ENCODE results near the gene KANK2. TPM values are rescaled to one million over a fixed set of nuclear protein-coding genes. Genes with fewer than 3 reads are reported as not detected.

KANK2 gene
- total RNA-seq, 1 experiment from 2014 or later, result 35.1 TPM

DNA sequence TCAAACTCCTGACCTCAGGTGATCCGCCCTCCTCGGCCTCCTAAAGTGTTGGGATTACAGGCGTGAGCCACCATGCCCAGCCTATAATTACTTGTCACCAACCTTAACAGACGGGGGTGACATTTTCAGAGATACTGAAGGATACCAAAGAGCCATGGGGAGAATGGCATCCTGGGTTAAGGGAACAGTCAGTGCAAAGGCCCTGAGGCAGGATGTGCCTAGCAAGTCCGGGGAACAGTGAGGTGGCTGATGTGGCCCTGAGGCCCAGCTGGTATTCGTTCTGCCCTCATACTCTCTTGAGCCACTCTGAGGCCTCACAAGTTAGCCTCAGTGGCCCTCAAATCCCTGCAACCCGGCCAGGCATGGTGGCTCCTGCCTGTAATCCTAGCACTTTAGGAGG, 27.1 kb upstream of the KANK2 start:
- TF ChIP-seq ZNF396 (CRISPR knock-in tag; IDR thresholded peaks at IDR 0.05; ENCODE audit: borderline replicate concordance), result no peak
- Mint-ChIP-seq H3K27me3 (ENCODE audit: low read depth) (no peaks in the 10 kb centered on the region), H3K27ac (no peak overlapping the region), H3K36me3 (peaks cover 41% of the 10 kb centered on the region), H3K4me1 (peaks cover 3% of the 10 kb centered on the region; the same call in 1 of the 2 replicates), H3K9me3 (peaks cover 19% of the 10 kb centered on the region), H3K4me3 (no peak overlapping the region)
- CTCF ChIA-PET, result no interaction called here
- DNase-seq (ENCODE audit: low spot score) (no peak), ATAC-seq (no peak)
- POLR2A ChIA-PET, result no interaction called here

DNA sequence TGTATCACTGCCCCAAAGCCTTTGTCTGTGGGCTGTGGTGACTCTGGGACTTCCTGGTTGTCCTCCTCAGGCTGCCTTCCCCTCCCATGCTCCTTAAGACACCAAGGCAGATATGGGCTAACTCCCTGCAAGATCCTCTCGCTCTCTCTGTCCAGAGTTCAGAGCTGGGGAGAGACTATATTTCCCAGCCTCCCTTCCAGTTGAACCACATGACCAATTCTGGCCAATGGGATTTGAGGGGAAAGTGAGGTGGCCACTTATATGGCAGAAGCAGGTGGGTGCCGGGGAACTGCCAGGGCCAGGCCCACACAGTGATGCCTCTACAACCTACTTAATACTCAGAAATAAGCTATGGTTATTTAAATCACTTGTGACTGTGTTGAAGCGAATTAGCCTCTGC, 25.9 kb upstream of the KANK2 start:
- POLR2A ChIA-PET, result no interaction called here
- no peak for DNase-seq (ENCODE audit: low spot score)
- Mint-ChIP-seq H3K9me3 (peaks cover 19% of the 10 kb centered on the region), H3K27ac (no peak overlapping the region), H3K4me1 (peaks cover 3% of the 10 kb centered on the region; the same call in 1 of the 2 replicates), H3K27me3 (ENCODE audit: low read depth) (no peaks in the 10 kb centered on the region), H3K4me3 (no peak overlapping the region), H3K36me3 (peaks cover 41% of the 10 kb centered on the region)
- ATAC-seq, result no peak
- TF ChIP-seq, protein P1, sequence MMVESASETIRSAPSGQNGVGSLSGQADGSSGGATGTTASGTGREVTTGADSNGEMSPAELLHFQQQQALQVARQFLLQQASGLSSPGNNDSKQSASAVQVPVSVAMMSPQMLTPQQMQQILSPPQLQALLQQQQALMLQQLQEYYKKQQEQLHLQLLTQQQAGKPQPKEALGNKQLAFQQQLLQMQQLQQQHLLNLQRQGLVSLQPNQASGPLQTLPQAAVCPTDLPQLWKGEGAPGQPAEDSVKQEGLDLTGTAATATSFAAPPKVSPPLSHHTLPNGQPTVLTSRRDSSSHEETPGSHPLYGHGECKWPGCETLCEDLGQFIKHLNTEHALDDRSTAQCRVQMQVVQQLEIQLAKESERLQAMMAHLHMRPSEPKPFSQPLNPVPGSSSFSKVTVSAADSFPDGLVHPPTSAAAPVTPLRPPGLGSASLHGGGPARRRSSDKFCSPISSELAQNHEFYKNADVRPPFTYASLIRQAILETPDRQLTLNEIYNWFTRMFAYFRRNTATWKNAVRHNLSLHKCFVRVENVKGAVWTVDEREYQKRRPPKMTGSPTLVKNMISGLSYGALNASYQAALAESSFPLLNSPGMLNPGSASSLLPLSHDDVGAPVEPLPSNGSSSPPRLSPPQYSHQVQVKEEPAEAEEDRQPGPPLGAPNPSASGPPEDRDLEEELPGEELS (CRISPR knock-in tag; IDR thresholded peaks at IDR 0.05), result no peak
- TF ChIP-seq, protein P2, sequence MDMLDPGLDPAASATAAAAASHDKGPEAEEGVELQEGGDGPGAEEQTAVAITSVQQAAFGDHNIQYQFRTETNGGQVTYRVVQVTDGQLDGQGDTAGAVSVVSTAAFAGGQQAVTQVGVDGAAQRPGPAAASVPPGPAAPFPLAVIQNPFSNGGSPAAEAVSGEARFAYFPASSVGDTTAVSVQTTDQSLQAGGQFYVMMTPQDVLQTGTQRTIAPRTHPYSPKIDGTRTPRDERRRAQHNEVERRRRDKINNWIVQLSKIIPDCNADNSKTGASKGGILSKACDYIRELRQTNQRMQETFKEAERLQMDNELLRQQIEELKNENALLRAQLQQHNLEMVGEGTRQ (CRISPR knock-in tag; IDR thresholded peaks at IDR 0.05), result peak; percentile 76
- TF ChIP-seq, protein P3, sequence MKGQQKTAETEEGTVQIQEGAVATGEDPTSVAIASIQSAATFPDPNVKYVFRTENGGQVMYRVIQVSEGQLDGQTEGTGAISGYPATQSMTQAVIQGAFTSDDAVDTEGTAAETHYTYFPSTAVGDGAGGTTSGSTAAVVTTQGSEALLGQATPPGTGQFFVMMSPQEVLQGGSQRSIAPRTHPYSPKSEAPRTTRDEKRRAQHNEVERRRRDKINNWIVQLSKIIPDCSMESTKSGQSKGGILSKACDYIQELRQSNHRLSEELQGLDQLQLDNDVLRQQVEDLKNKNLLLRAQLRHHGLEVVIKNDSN (CRISPR knock-in tag; IDR thresholded peaks at IDR 0.05), result peak; percentile 53; the same call in 1 of the 2 replicates
- TF ChIP-seq NFYB (CRISPR knock-in tag; conservative IDR thresholded peaks at IDR 0.05; ENCODE audit: low read depth), result peak; percentile 83
- CTCF ChIA-PET, result interaction anchor here (0.5 kb wide), 1 partner anchor 57 kb away, joined by 4 read pairs; no protein-coding TSS in a partner anchor

DNA sequence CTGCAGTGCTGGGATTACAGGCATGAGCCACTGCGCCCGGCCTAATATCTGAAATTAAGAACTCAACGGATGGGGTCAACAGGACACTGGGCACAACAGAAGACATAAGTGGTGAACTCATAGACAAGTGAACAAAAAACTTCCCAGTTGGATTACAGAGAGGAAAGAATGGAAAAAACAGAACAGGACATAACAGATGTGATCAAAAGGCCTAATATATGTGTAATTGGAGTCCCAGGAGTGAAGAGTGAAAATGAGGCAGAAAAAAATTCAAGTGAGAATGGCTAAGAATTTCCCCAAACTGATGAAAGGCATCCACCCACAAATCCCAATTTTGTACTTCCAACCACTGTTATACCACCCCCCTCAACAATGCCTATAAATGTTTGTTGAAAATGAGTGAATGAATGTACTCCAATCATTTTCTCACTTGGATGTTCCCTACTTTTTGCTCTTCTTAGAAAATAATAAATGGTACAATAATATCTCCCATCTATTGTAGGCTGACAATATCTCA, 23.8 kb upstream of the KANK2 start:
- H3K36me3 Mint-ChIP-seq, result peaks cover 42% of the 10 kb centered on the region
- POLR2A ChIA-PET, result no interaction called here
- CTCF ChIA-PET, result no interaction called here

DNA sequence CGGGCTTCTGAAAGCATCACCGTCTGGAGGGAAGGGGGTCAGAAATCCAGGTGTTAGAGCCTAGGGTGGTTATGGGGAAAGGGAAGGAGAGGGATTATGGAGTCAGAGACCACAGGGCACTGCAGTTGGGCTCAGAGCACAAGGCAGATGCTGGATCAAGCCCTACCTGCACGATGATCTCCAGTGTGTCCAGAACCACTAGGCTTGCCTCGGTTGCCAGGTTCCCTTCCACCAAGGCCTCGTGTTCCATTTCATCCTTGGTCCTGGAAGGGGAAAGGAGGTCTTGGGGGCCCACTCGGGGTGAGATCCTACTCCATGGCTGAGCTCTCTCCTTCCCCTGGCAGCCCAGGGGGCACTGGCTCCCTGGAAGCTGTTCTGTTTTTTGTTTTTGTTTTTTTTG, 17.0 kb upstream of the KANK2 start:
- H3K9me3 Mint-ChIP-seq, result peaks cover 3% of the 10 kb centered on the region; the same call in 1 of the 2 replicates
- DNase-seq (ENCODE audit: low spot score), result no peak
- H3K27ac Mint-ChIP-seq, result no peak overlapping the region
- H3K36me3 Mint-ChIP-seq, result peaks cover 30% of the 10 kb centered on the region
- no peak for ATAC-seq
- CTCF ChIA-PET, result no interaction called here
- no peak for TF ChIP-seq HMGA2 (CRISPR knock-in tag; IDR thresholded peaks at IDR 0.05)
- no peak for TF ChIP-seq RELA (CRISPR knock-in tag; IDR thresholded peaks at IDR 0.05; ENCODE audit: borderline replicate concordance)
- TF ChIP-seq, protein P4, sequence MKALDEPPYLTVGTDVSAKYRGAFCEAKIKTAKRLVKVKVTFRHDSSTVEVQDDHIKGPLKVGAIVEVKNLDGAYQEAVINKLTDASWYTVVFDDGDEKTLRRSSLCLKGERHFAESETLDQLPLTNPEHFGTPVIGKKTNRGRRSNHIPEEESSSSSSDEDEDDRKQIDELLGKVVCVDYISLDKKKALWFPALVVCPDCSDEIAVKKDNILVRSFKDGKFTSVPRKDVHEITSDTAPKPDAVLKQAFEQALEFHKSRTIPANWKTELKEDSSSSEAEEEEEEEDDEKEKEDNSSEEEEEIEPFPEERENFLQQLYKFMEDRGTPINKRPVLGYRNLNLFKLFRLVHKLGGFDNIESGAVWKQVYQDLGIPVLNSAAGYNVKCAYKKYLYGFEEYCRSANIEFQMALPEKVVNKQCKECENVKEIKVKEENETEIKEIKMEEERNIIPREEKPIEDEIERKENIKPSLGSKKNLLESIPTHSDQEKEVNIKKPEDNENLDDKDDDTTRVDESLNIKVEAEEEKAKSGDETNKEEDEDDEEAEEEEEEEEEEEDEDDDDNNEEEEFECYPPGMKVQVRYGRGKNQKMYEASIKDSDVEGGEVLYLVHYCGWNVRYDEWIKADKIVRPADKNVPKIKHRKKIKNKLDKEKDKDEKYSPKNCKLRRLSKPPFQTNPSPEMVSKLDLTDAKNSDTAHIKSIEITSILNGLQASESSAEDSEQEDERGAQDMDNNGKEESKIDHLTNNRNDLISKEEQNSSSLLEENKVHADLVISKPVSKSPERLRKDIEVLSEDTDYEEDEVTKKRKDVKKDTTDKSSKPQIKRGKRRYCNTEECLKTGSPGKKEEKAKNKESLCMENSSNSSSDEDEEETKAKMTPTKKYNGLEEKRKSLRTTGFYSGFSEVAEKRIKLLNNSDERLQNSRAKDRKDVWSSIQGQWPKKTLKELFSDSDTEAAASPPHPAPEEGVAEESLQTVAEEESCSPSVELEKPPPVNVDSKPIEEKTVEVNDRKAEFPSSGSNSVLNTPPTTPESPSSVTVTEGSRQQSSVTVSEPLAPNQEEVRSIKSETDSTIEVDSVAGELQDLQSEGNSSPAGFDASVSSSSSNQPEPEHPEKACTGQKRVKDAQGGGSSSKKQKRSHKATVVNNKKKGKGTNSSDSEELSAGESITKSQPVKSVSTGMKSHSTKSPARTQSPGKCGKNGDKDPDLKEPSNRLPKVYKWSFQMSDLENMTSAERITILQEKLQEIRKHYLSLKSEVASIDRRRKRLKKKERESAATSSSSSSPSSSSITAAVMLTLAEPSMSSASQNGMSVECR (CRISPR knock-in tag; IDR thresholded peaks at IDR 0.05; ENCODE audit: borderline replicate concordance), result no peak
- no peak for TF ChIP-seq FOXP1 (CRISPR knock-in tag; IDR thresholded peaks at IDR 0.05; ENCODE audit: borderline replicate concordance)
- TF ChIP-seq, protein P5, sequence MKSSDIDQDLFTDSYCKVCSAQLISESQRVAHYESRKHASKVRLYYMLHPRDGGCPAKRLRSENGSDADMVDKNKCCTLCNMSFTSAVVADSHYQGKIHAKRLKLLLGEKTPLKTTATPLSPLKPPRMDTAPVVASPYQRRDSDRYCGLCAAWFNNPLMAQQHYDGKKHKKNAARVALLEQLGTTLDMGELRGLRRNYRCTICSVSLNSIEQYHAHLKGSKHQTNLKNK (CRISPR knock-in tag; IDR thresholded peaks at IDR 0.05), result no peak
- TF ChIP-seq OVOL2 (CRISPR knock-in tag; IDR thresholded peaks at IDR 0.05; ENCODE audit: borderline replicate concordance), result no peak
- TF ChIP-seq IRF2 (CRISPR knock-in tag; IDR thresholded peaks at IDR 0.05; ENCODE audit: borderline replicate concordance, low read depth), result no peak
- no peak for TF ChIP-seq PRRX2 (CRISPR knock-in tag; IDR thresholded peaks at IDR 0.05)
- TF ChIP-seq EMX1 (CRISPR knock-in tag; IDR thresholded peaks at IDR 0.05), result no peak
- no peak for TF ChIP-seq NFE2L1 (CRISPR knock-in tag; IDR thresholded peaks at IDR 0.05)
- TF ChIP-seq ZNF263 (CRISPR knock-in tag; IDR thresholded peaks at IDR 0.05; ENCODE audit: low read depth), result no peak
- POLR2A ChIA-PET, result interaction anchor here (0.7 kb wide), 1 partner anchor 207 kb away, joined by 5 read pairs; no protein-coding TSS in a partner anchor
- no peak overlapping the region for H3K4me3 Mint-ChIP-seq
- H3K4me1 Mint-ChIP-seq, result no peaks in the 10 kb centered on the region
- no peaks in the 10 kb centered on the region for H3K27me3 Mint-ChIP-seq (ENCODE audit: low read depth)

More for the DNA sequence above, 23.8 kb upstream of the KANK2 start:
- no peaks in the 10 kb centered on the region for H3K27me3 Mint-ChIP-seq (ENCODE audit: low read depth)
- H3K4me3 Mint-ChIP-seq, result no peak overlapping the region
- DNase-seq (ENCODE audit: low spot score) (no peak), ATAC-seq (no peak)
- peaks cover 17% of the 10 kb centered on the region for H3K9me3 Mint-ChIP-seq
- no peak overlapping the region for H3K27ac Mint-ChIP-seq
- TF ChIP-seq ZNF416 (CRISPR knock-in tag; IDR thresholded peaks at IDR 0.05), result no peak
- TF ChIP-seq PRRX2 (CRISPR knock-in tag; IDR thresholded peaks at IDR 0.05), result no peak
- TF ChIP-seq SMAD4 (CRISPR knock-in tag; IDR thresholded peaks at IDR 0.05), result no peak
- no peak for TF ChIP-seq RORB (CRISPR knock-in tag; IDR thresholded peaks at IDR 0.05)
- no peak for TF ChIP-seq ESRRA (CRISPR knock-in tag; IDR thresholded peaks at IDR 0.05; ENCODE audit: borderline replicate concordance)
- H3K4me1 Mint-ChIP-seq, result no peaks in the 10 kb centered on the region
